Smooth muscle cell (in vitro differentiated cells): ENCODE measurements around the gene XPNPEP1. TPM values are rescaled to one million over a fixed set of nuclear protein-coding genes. Genes with fewer than 3 reads are reported as not detected.

ENCODE experiments used
- DNase-seq: peaks from one replicate; lab custom pipeline; 2025; ENCODE audit not compliant: unreplicated experiment; lab: John Stamatoyannopoulos, UW
- H2AFZ ChIP-seq: fragments of 200-600 bp; sonication (generic); 2 replicates; pipeline ENCODE4 v1.6.0; 2016; ENCODE audit warnings: antibody characterized with exemption, low read depth, mild to moderate bottlenecking
- H3F3A ChIP-seq: fragments of 200-600 bp; sonication (generic); 2 replicates; pipeline ENCODE4 v1.6.0; 2017; ENCODE audit warnings: antibody characterized with exemption, low read depth
- H3K27ac ChIP-seq: fragments of 200-600 bp; sonication (generic); 2 replicates; pipeline ENCODE4 v1.5.1; 2016; ENCODE audit warnings: low read depth, mild to moderate bottlenecking
- H3K27me3 ChIP-seq: fragments of 200-600 bp; sonication (generic); 2 replicates; pipeline ENCODE4 v1.6.1; 2016; ENCODE audit warnings: low read depth, mild to moderate bottlenecking
- H3K36me3 ChIP-seq: fragments of 200-600 bp; sonication (generic); 2 replicates; pipeline ENCODE4 v1.5.1; 2016; ENCODE audit warnings: low read depth
- H3K4me1 ChIP-seq: fragments of 200-600 bp; sonication (generic); 2 replicates; pipeline ENCODE4 v1.5.1; 2016; ENCODE audit warnings: low read depth
- H3K4me2 ChIP-seq: fragments of 200-600 bp; sonication (generic); 2 replicates; pipeline ENCODE4 v1.6.0; 2016; ENCODE audit warnings: mild to moderate bottlenecking
- H3K4me3 ChIP-seq: fragments of 200-600 bp; sonication (generic); 2 replicates; pipeline ENCODE4 v1.5.1; 2016; ENCODE audit warnings: mild to moderate bottlenecking
- H3K79me2 ChIP-seq: fragments of 200-600 bp; sonication (generic); 2 replicates; pipeline ENCODE4 v1.6.0; 2016; ENCODE audit warnings: low read depth, mild to moderate bottlenecking
- H3K9ac ChIP-seq: fragments of 200-600 bp; sonication (generic); 2 replicates; pipeline ENCODE4 v1.6.0; 2016; ENCODE audit warnings: low read depth
- H3K9me3 ChIP-seq: fragments of 200-600 bp; sonication (generic); replicated peaks from 2 replicates; pipeline ENCODE4 v1.5.1; 2016; ENCODE audit warnings: low read depth
- H4K20me1 ChIP-seq: fragments of 200-600 bp; sonication (generic); 2 replicates; pipeline ENCODE4 v1.6.0; 2016; ENCODE audit warnings: low read depth
- CTCF ChIP-seq: fragments of 200-600 bp; sonication (generic); IDR thresholded peaks from 2 replicates; pipeline ENCODE4 v1.5.1; 2017; ENCODE audit warnings: borderline replicate concordance, mild to moderate bottlenecking, antibody characterized with exemption; ENCODE audit not compliant: insufficient read depth, poor library complexity, severe bottlenecking
- WGBS: methylation state at CpG from one replicate; pipeline ENCODE4 v1.1.7; 2016; ENCODE audit warnings: low lambda C conversion rate; 5-methylcytosine and 5-hydroxymethylcytosine counted together
- polyA plus RNA-seq: library from polyadenylated mRNA; unstranded; fragments of >200 nt; fragmentation: Nextera tagmentation; extraction: Ambion mirVana; gene quantifications from 2 replicates; pipeline ENCODE4 v1.2.1, GENCODE V29; 2016
- total RNA-seq: library from RNA; depleted of rRNA; stranded (reverse); fragments of >200 nt; gene quantifications from 2 replicates; pipeline ENCODE4 v1.2.3, GENCODE V29; 2014

The XPNPEP1 gene
- total and polyA plus RNA-seq, 2 experiments from 2014 or later = 63.0 to 147 TPM

GRCh38 chr10:109859221-109859620 lies 64.1 kb downstream of the XPNPEP1 start:
- no peak for DNase-seq
- Histone ChIP-seq H3K36me3 (peaks cover 6% of the 10 kb centered on the region), H3K4me2 (no peak overlapping the region), H2AFZ (no peak overlapping the region), H3K4me1 (no peaks in the 10 kb centered on the region), H4K20me1 (no peaks in the 10 kb centered on the region), H3K27me3 (no peaks in the 10 kb centered on the region), H3K79me2 (no peaks in the 10 kb centered on the region), H3K4me3 (no peak overlapping the region), H3K9ac (no peak overlapping the region), H3K27ac (no peak overlapping the region), H3K9me3 (no peaks in the 10 kb centered on the region), H3F3A (no peaks in the 10 kb centered on the region)
- TF ChIP-seq CTCF = no peak
- WGBS = 98% methylated on average over 1 of the region's 1 CpG

- Histone ChIP-seq H3K4me1 (no peaks in the 10 kb centered on the region), H3F3A (no peaks in the 10 kb centered on the region), H3K4me2 (no peak overlapping the region), H3K9ac (no peak overlapping the region), H3K9me3 (no peaks in the 10 kb centered on the region), H3K79me2 (no peaks in the 10 kb centered on the region), H4K20me1 (no peaks in the 10 kb centered on the region), H3K27me3 (no peaks in the 10 kb centered on the region), H3K36me3 (no peaks in the 10 kb centered on the region), H2AFZ (no peak overlapping the region), H3K27ac (no peak overlapping the region), H3K4me3 (no peak overlapping the region)
- 97% methylated on average over 5 of the region's 5 CpGs for WGBS
- no peak for DNase-seq
- no peak for TF ChIP-seq CTCF
Measured at GRCh38 chr10:109855746-109856145, 67.6 kb downstream of the XPNPEP1 start.

GRCh38 chr10:109853921-109854320 lies 69.4 kb downstream of the XPNPEP1 start:
- Histone ChIP-seq H4K20me1 (no peaks in the 10 kb centered on the region), H3K9me3 (no peaks in the 10 kb centered on the region), H3F3A (no peaks in the 10 kb centered on the region), H3K4me2 (no peak overlapping the region), H3K27me3 (no peaks in the 10 kb centered on the region), H3K4me3 (no peak overlapping the region), H3K36me3 (no peaks in the 10 kb centered on the region), H3K9ac (no peak overlapping the region), H3K79me2 (no peaks in the 10 kb centered on the region), H2AFZ (no peak overlapping the region), H3K27ac (no peak overlapping the region), H3K4me1 (no peaks in the 10 kb centered on the region)
- no peak for TF ChIP-seq CTCF
- no peak for DNase-seq
- 97% methylated on average over 7 of the region's 7 CpGs for WGBS

- peak; percentile 15 for DNase-seq
- H3K27me3 ChIP-seq = no peaks in the 10 kb centered on the region
- H3K36me3 ChIP-seq = no peaks in the 10 kb centered on the region
- H3K9ac ChIP-seq = no peak overlapping the region
- H3K4me3 ChIP-seq = no peak overlapping the region
- H3F3A ChIP-seq = no peaks in the 10 kb centered on the region
- H3K4me1 ChIP-seq = no peaks in the 10 kb centered on the region
- peak; percentile 85 for TF ChIP-seq CTCF
- H3K9me3 ChIP-seq = no peaks in the 10 kb centered on the region
- WGBS = 15% methylated on average over 13 of the region's 13 CpGs
- no peaks in the 10 kb centered on the region for H3K79me2 ChIP-seq
- no peaks in the 10 kb centered on the region for H4K20me1 ChIP-seq
- no peak overlapping the region for H3K27ac ChIP-seq
- no peak overlapping the region for H2AFZ ChIP-seq
- H3K4me2 ChIP-seq = peak overlapping the region; percentile 41
Measured at GRCh38 chr10:109852475-109853037, 70.8 kb downstream of the XPNPEP1 start.
